Uterus (tissue), 2 donors: Measurements from ENCODE around the gene ATPAF1.

Experiments used
- POLR2A ChIP-seq, 2 donors: fragments of 450-650 bp; IDR thresholded peaks; one replicate each; pipeline ENCODE4 v1.6.1; 2016; ENCODE audit warnings: antibody characterized with exemption in 2 of 2, mild to moderate bottlenecking in 1 of 2, moderate library complexity in 1 of 2
- TF ChIP-seq, protein P1 (sequence below), 4 experiments: fragments of 200-600 bp in 2 of 4; fragments of 450-650 bp in 2 of 4; sonication (generic) in 2 of 4; IDR thresholded peaks; one replicate each; pipeline ENCODE4 v1.5.1; 2016 to 2019; ENCODE audit warnings: antibody characterized with exemption in 4 of 4, mild to moderate bottlenecking in 2 of 4, moderate library complexity in 1 of 4

DNA sequence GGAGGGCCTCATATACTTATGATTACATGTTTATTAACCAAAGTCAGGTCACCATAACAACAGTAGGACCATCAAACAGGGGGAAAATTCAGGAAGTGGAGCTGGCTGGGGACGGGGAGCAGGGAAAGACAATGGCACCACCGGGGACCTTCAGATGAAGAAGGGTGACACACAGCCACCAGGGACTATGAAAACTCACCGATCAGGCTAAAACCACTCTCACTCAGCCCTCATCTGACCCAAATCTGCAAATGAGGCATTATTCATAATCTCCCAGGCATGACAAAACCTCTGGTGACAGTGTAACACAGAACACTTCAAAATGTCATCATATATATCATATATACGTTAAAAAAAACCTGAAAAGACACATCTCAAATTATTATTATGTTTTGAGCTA lies 75.3 kb downstream of the ATPAF1 start:
- TF ChIP-seq, protein P1, sequence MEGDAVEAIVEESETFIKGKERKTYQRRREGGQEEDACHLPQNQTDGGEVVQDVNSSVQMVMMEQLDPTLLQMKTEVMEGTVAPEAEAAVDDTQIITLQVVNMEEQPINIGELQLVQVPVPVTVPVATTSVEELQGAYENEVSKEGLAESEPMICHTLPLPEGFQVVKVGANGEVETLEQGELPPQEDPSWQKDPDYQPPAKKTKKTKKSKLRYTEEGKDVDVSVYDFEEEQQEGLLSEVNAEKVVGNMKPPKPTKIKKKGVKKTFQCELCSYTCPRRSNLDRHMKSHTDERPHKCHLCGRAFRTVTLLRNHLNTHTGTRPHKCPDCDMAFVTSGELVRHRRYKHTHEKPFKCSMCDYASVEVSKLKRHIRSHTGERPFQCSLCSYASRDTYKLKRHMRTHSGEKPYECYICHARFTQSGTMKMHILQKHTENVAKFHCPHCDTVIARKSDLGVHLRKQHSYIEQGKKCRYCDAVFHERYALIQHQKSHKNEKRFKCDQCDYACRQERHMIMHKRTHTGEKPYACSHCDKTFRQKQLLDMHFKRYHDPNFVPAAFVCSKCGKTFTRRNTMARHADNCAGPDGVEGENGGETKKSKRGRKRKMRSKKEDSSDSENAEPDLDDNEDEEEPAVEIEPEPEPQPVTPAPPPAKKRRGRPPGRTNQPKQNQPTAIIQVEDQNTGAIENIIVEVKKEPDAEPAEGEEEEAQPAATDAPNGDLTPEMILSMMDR (IDR thresholded peaks at IDR 0.05), result no peak
- no peak for TF ChIP-seq POLR2A (IDR thresholded peaks at IDR 0.05)
